Ectodermal cell (in vitro differentiated cells): ENCODE measurements around the gene PDCD1LG2.

Experiments used
- H3K27ac ChIP-seq: 2 replicates; pipeline ENCODE4 v1.7.0; 2013; ENCODE audit warnings: mild to moderate bottlenecking, low read depth, low read length; ENCODE audit not compliant: insufficient read depth, poor library complexity, severe bottlenecking
- H3K27me3 ChIP-seq: 2 replicates; pipeline ENCODE4 v1.7.0; 2013; ENCODE audit warnings: mild to moderate bottlenecking, low read length; ENCODE audit not compliant: insufficient read depth, control insufficient read depth, poor library complexity, severe bottlenecking
- H3K36me3 ChIP-seq: one replicate; pipeline ENCODE4 v1.7.0; 2013; ENCODE audit warnings: low read length; ENCODE audit not compliant: control insufficient read depth, insufficient read depth
- H3K4me1 ChIP-seq: one replicate; pipeline ENCODE4 v1.7.0; 2013; ENCODE audit warnings: low read length; ENCODE audit not compliant: control insufficient read depth, insufficient read depth
- H3K4me3 ChIP-seq: 2 replicates; pipeline ENCODE4 v1.7.0; 2013; ENCODE audit warnings: low read depth, low read length, control low read depth; ENCODE audit not compliant: insufficient read depth
- H3K9me3 ChIP-seq: 2 replicates; pipeline ENCODE4 v1.7.0; 2013; ENCODE audit warnings: mild to moderate bottlenecking, low read length, moderate library complexity; ENCODE audit not compliant: control insufficient read depth
- WGBS, 2 experiments: methylation state at CpG; one replicate each; pipeline ENCODE4 v1.1.7; 2013; ENCODE audit warnings: missing lambda C conversion rate in 2 of 2; 5-methylcytosine and 5-hydroxymethylcytosine counted together

The PDCD1LG2 gene

GRCh38 chr9:5554254-5554653 is 43.9 kb downstream of the PDCD1LG2 start:
- H3K4me1 ChIP-seq = peaks cover 9% of the 10 kb centered on the region
- H3K36me3 ChIP-seq = no peaks in the 10 kb centered on the region
- 90 to 95% methylated on average over 4 of the region's 4 CpGs for WGBS, 2 experiments
- no peak overlapping the region for H3K27ac ChIP-seq
- H3K4me3 ChIP-seq = no peak overlapping the region
- no peaks in the 10 kb centered on the region for H3K9me3 ChIP-seq
- H3K27me3 ChIP-seq = no peaks in the 10 kb centered on the region

- Histone ChIP-seq H3K4me1 (peaks cover 9% of the 10 kb centered on the region), H3K27me3 (no peaks in the 10 kb centered on the region), H3K27ac (no peak overlapping the region), H3K36me3 (no peaks in the 10 kb centered on the region), H3K4me3 (no peak overlapping the region), H3K9me3 (no peaks in the 10 kb centered on the region)
- WGBS, 2 experiments = 95 to 96% methylated on average over 5 of the region's 5 CpGs
These were observed 45.9 kb downstream of the PDCD1LG2 start for GRCh38 chr9:5556101-5556705.

- Histone ChIP-seq H3K36me3 (no peaks in the 10 kb centered on the region), H3K9me3 (no peaks in the 10 kb centered on the region), H3K27ac (no peak overlapping the region), H3K4me1 (peaks cover 9% of the 10 kb centered on the region), H3K4me3 (no peak overlapping the region), H3K27me3 (no peaks in the 10 kb centered on the region)
- 67 to 76% methylated on average over 6 to 7 of the region's 7 CpGs for WGBS, 2 experiments
These were observed 47.6 kb downstream of the PDCD1LG2 start for GRCh38 chr9:5557606-5558587.

GRCh38 chr9:5559659-5560058 is 49.3 kb downstream of the PDCD1LG2 start:
- WGBS, 2 experiments = 84% methylated on average over 2 of the region's 2 CpGs
- H3K9me3 ChIP-seq = no peaks in the 10 kb centered on the region
- no peak overlapping the region for H3K4me3 ChIP-seq
- peaks cover 9% of the 10 kb centered on the region for H3K4me1 ChIP-seq
- H3K27ac ChIP-seq = no peak overlapping the region
- H3K36me3 ChIP-seq = no peaks in the 10 kb centered on the region
- H3K27me3 ChIP-seq = no peaks in the 10 kb centered on the region

GRCh38 chr9:5560443-5561100 is 50.2 kb downstream of the PDCD1LG2 start:
- H3K9me3 ChIP-seq = no peaks in the 10 kb centered on the region
- H3K27ac ChIP-seq = no peak overlapping the region
- no peak overlapping the region for H3K4me3 ChIP-seq
- H3K4me1 ChIP-seq = peaks cover 9% of the 10 kb centered on the region
- 88 to 91% methylated on average over 4 of the region's 4 CpGs for WGBS, 2 experiments
- H3K27me3 ChIP-seq = no peaks in the 10 kb centered on the region
- H3K36me3 ChIP-seq = no peaks in the 10 kb centered on the region

- no peak overlapping the region for H3K27ac ChIP-seq
- no peaks in the 10 kb centered on the region for H3K9me3 ChIP-seq
- no peak overlapping the region for H3K4me3 ChIP-seq
- H3K36me3 ChIP-seq = no peaks in the 10 kb centered on the region
- 86% methylated on average over 1 of the region's 1 CpG; no CpG with 5 or more reads in 1 of the 2 experiments for WGBS, 2 experiments
- H3K27me3 ChIP-seq = no peaks in the 10 kb centered on the region
- H3K4me1 ChIP-seq = peaks cover 9% of the 10 kb centered on the region
These were observed 51.6 kb downstream of the PDCD1LG2 start for GRCh38 chr9:5561828-5562488.

GRCh38 chr9:5562806-5563416 is 52.6 kb downstream of the PDCD1LG2 start:
- WGBS, 2 experiments = 81 to 93% methylated on average over 4 to 5 of the region's 5 CpGs
- Histone ChIP-seq H3K27me3 (no peaks in the 10 kb centered on the region), H3K4me1 (peaks cover 7% of the 10 kb centered on the region), H3K4me3 (no peak overlapping the region), H3K36me3 (no peaks in the 10 kb centered on the region), H3K9me3 (no peaks in the 10 kb centered on the region), H3K27ac (no peak overlapping the region)

- 90 to 95% methylated on average over 2 of the region's 2 CpGs for WGBS, 2 experiments
- no peaks in the 10 kb centered on the region for H3K9me3 ChIP-seq
- H3K27me3 ChIP-seq = no peaks in the 10 kb centered on the region
- no peaks in the 10 kb centered on the region for H3K36me3 ChIP-seq
- no peak overlapping the region for H3K4me3 ChIP-seq
- peaks cover 2% of the 10 kb centered on the region for H3K4me1 ChIP-seq
- H3K27ac ChIP-seq = no peak overlapping the region
These were observed 53.1 kb downstream of the PDCD1LG2 start for GRCh38 chr9:5563417-5563815.

- no peaks in the 10 kb centered on the region for H3K9me3 ChIP-seq
- H3K36me3 ChIP-seq = no peaks in the 10 kb centered on the region
- H3K4me3 ChIP-seq = no peak overlapping the region
- H3K4me1 ChIP-seq = no peaks in the 10 kb centered on the region
- H3K27ac ChIP-seq = no peak overlapping the region
- no peaks in the 10 kb centered on the region for H3K27me3 ChIP-seq
These were observed 53.6 kb downstream of the PDCD1LG2 start for GRCh38 chr9:5563886-5564285.
